A549 (cell line): Measurements from ENCODE around the gene BANF1. TPM values are rescaled to one million over a fixed set of nuclear protein-coding genes. Genes with fewer than 3 reads are reported as not detected.

Experiments
- ATAC-seq, 2 experiments: fragments of 200-7000 bp in 1 of 2; fragments of >200 bp in 1 of 2; cut with Nextera tagmentation in 1 of 2; cut with Tn5 transposase in 1 of 2; 3 replicates each; pipeline versions ENCODE4 v1.8.0 to v1.9.1; 2018 to 2020; ENCODE audit warnings: mild to moderate bottlenecking in 1 of 2, moderate library complexity in 1 of 2
- CTCF ChIA-PET: fragments of 300-600 bp; sonication (Branson Sonifier 250); formaldehyde crosslinking; extraction: SDS; loops from one replicate; lab custom pipeline; 2021; ENCODE audit warnings: antibody characterized with exemption, inconsistent platforms; lab: Yijun Ruan, JAX
- POLR2A ChIA-PET: fragments of 350-600 bp; formaldehyde crosslinking; extraction: SDS; loops from one replicate; lab custom pipeline; 2021; ENCODE audit warnings: antibody characterized with exemption, inconsistent platforms; lab: Yijun Ruan, JAX
- DNase-seq, 2 experiments: peaks; one replicate each; pipeline versions ENCODE4 v3.0.0 to v3.0.0-alpha.2; 2011 to 2016; ENCODE audit warnings: low read depth in 1 of 2, low spot score in 1 of 2
- FAIRE-seq: peaks from 2 replicates; lab custom pipeline; 2011; peaks lifted over from hg19 to GRCh38; lab: Jason Lieb, UNC
- H3K27ac ChIP-seq, 2 experiments: fragments of >200 bp; sonication (Bioruptor Twin); formaldehyde crosslinking; 3 replicates each; pipeline ENCODE4 v1.5.1; 2016 to 2017
- H3K4me1 ChIP-seq: fragments of >200 bp; sonication (Bioruptor Twin); formaldehyde crosslinking; 3 replicates; pipeline ENCODE4 v1.6.1; 2016
- H3K4me2 ChIP-seq: fragments of >200 bp; sonication (Bioruptor Twin); formaldehyde crosslinking; 3 replicates; pipeline ENCODE4 v1.6.1; 2016
- H3K4me3 ChIP-seq: fragments of >200 bp; sonication (Bioruptor Twin); formaldehyde crosslinking; 3 replicates; pipeline ENCODE4 v1.5.1; 2016
- H3K9me3 ChIP-seq: fragments of >200 bp; sonication (Bioruptor Twin); formaldehyde crosslinking; 3 replicates; pipeline ENCODE4 v1.6.1; 2016
- BCL3 ChIP-seq: fragments of >200 bp; sonication (Bioruptor Twin); formaldehyde crosslinking; IDR thresholded peaks from 3 replicates; pipeline ENCODE4 v1.6.1; 2016
- CHD4 ChIP-seq: fragments of 200-600 bp; sonication (generic); IDR thresholded peaks from 2 replicates; pipeline ENCODE4 v1.6.1; 2016; ENCODE audit warnings: antibody characterized with exemption, mild to moderate bottlenecking, borderline replicate concordance
- CTCF ChIP-seq: fragments of >200 bp; sonication (Bioruptor Twin); formaldehyde crosslinking; IDR thresholded peaks from 3 replicates; pipeline ENCODE4 v1.5.1; 2016
- EHMT2 ChIP-seq: fragments of 200-600 bp; sonication (generic); IDR thresholded peaks from 2 replicates; pipeline ENCODE4 v1.6.1; 2016; ENCODE audit warnings: antibody characterized with exemption, low read depth, mild to moderate bottlenecking, moderate library complexity
- ELK1 ChIP-seq: fragments of 150-350 bp; IDR thresholded peaks from 2 replicates; pipeline ENCODE4 v1.6.1; 2014; ENCODE audit warnings: low read depth, mild to moderate bottlenecking, low read length
- FOSL2 ChIP-seq, 2 experiments: fragments of 450-650 bp in 1 of 2; fragments of >200 bp in 1 of 2; sonication (Bioruptor Twin) in 1 of 2; formaldehyde crosslinking; IDR thresholded peaks; 2 replicates each; pipeline versions ENCODE4 v1.5.0 to v1.6.1; 2016 to 2020; ENCODE audit warnings: mild to moderate bottlenecking in 1 of 2, moderate library complexity in 1 of 2
- GATA3 ChIP-seq: IDR thresholded peaks from 2 replicates; pipeline ENCODE4 v1.6.1; 2012; ENCODE audit warnings: borderline replicate concordance
- HOXB13 ChIP-seq: fragments of 250-450 bp; sonication (Bioruptor Pico); IDR thresholded peaks from 2 replicates; pipeline ENCODE4 v1.5.0; 2020; ENCODE audit warnings: low read depth, mild to moderate bottlenecking, moderate library complexity
- HOXB5 ChIP-seq: fragments of 250-450 bp; sonication (Bioruptor Pico); IDR thresholded peaks from 2 replicates; pipeline ENCODE4 v1.5.0; 2020; ENCODE audit warnings: mild to moderate bottlenecking, moderate library complexity
- JUNB ChIP-seq: fragments of >200 bp; sonication (Bioruptor Twin); formaldehyde crosslinking; IDR thresholded peaks from 2 replicates; pipeline ENCODE4 v1.6.1; 2016
- KDM1A ChIP-seq: fragments of 200-600 bp; sonication (generic); IDR thresholded peaks from 2 replicates; pipeline ENCODE4 v1.6.1; 2016; ENCODE audit warnings: low read depth, mild to moderate bottlenecking
- MAFK ChIP-seq: fragments of 450-650 bp; IDR thresholded peaks from 2 replicates; pipeline ENCODE4 v1.6.1; 2014; ENCODE audit not compliant: partially characterized antibody
- NFE2L2 ChIP-seq: fragments of 150-350 bp; conservative IDR thresholded peaks from 2 replicates; pipeline ENCODE4 v1.6.1; 2014; ENCODE audit warnings: low read length
- PHF8 ChIP-seq: fragments of 200-600 bp; sonication (generic); IDR thresholded peaks from 2 replicates; pipeline ENCODE4 v1.6.1; 2016; ENCODE audit warnings: low read depth, mild to moderate bottlenecking, antibody characterized with exemption, moderate library complexity, borderline replicate concordance
- POLR2AphosphoS2 ChIP-seq: conservative IDR thresholded peaks from 2 replicates; pipeline ENCODE4 v1.6.1; 2012; ENCODE audit warnings: low read length, improper control_type of control experiment, inconsistent platforms
- RAD21 ChIP-seq, 2 experiments: fragments of >200 bp in 1 of 2; sonication (Bioruptor Twin) in 1 of 2; formaldehyde crosslinking in 1 of 2; IDR thresholded peaks in 1 of 2; conservative IDR thresholded peaks in 1 of 2; 2 replicates in 1 of 2; 3 replicates in 1 of 2; pipeline ENCODE4 v1.6.1; 2012 to 2018; ENCODE audit warnings: inconsistent platforms in 1 of 2
- RFX5 ChIP-seq: fragments of 450-650 bp; IDR thresholded peaks from 2 replicates; pipeline ENCODE4 v1.7.1; 2014; ENCODE audit warnings: antibody characterized with exemption, mild to moderate bottlenecking, moderate library complexity
- SMC3 ChIP-seq: fragments of >200 bp; sonication (Bioruptor Twin); formaldehyde crosslinking; IDR thresholded peaks from 3 replicates; pipeline ENCODE4 v1.6.1; 2018; ENCODE audit warnings: inconsistent platforms
- TFCP2L1 ChIP-seq: fragments of 250-450 bp; sonication (Bioruptor Pico); IDR thresholded peaks from 2 replicates; pipeline ENCODE4 v1.5.0; 2021; ENCODE audit warnings: mild to moderate bottlenecking
- USF2 ChIP-seq: fragments of 450-650 bp; IDR thresholded peaks from 2 replicates; pipeline ENCODE4 v1.6.1; 2014; ENCODE audit warnings: antibody characterized with exemption
- ZFP36 ChIP-seq: fragments of 450-650 bp; IDR thresholded peaks from 2 replicates; pipeline ENCODE4 v1.6.1; 2014; ENCODE audit warnings: borderline replicate concordance; ENCODE audit not compliant: partially characterized antibody
- WGBS: methylation state at CpG from one replicate; pipeline ENCODE4 v1.1.6; 2017; ENCODE audit errors: missing lambda C conversion rate; 5-methylcytosine and 5-hydroxymethylcytosine counted together
- polyA plus RNA-seq, 4 experiments: library from polyadenylated mRNA; depleted of rRNA in 3 of 4; stranded (reverse); fragments of >200 nt; fragmentation: RNase III in 1 of 4; extraction: RNeasy Plus Mini Kit Qiagen cat#74134 plus additional on column Dnase treatment in 1 of 4; gene quantifications; 2 replicates in 3 of 4; 3 replicates in 1 of 4; pipeline ENCODE4 v1.2.3, GENCODE V29; 2011 to 2017

The BANF1 gene
- polyA plus RNA-seq, 2 of the 4 experiments (the other 2 are of a cell fraction), result 309 to 399 TPM

- no peaks in the 10 kb centered on the region for H3K4me1 ChIP-seq
- no peak overlapping the region for H3K27ac ChIP-seq
- FAIRE-seq, result no peak
- H3K4me3 ChIP-seq, result no peak overlapping the region
- WGBS, result 85% methylated on average over 9 of the region's 9 CpGs
- no peaks in the 10 kb centered on the region for H3K9me3 ChIP-seq
- ChIA-PET CTCF (interaction anchor here (1.1 to 11.8 kb wide), 8 partner anchors 9 to 282 kb away, joined by 3 to 171 read pairs (median 6); partner anchors contain the start of genes CCDC85B, EFEMP2, FIBP and MUS81), POLR2A (no interaction called here)
- ATAC-seq, result no peak
- DNase-seq, result no peak
- TF ChIP-seq GATA3 (no peak), CHD4 (no peak), TFCP2L1 (CRISPR knock-in tag) (no peak), KDM1A (no peak), NFE2L2 (no peak), BCL3 (no peak)
- H3K4me2 ChIP-seq, result no peak overlapping the region
These were observed 15.0 kb upstream of the BANF1 start for GRCh38 chr11:65987336-65987735.

- H3K27ac ChIP-seq, result no peak overlapping the region
- FAIRE-seq, result peak; percentile 98
- POLR2A ChIA-PET, result interaction anchor here (0.6 to 1.0 kb wide), 2 partner anchors 101 to 130 kb away, joined by 3 to 4 read pairs; partner anchors contain the start of gene FIBP
- peak; percentile 89 to 96 for DNase-seq
- TF ChIP-seq SMC3 (peak; percentile 85), BCL3 (no peak), RAD21 (conservative IDR thresholded peaks at IDR 0.05 in 1 of 2, IDR thresholded peaks at IDR 0.05 in 1 of 2) (peak; percentile 95 to 98), MAFK (peak; percentile 89), ZFP36 (no peak), RFX5 (peak; percentile 64; the same call in 1 of the 2 replicates), FOSL2 (IDR thresholded peaks at IDR 0.05) (no peak), FOSL2 (CRISPR knock-in tag; IDR thresholded peaks at IDR 0.05) (no peak; the same call in 1 of the 2 replicates), CHD4 (no peak), POLR2AphosphoS2 (no peak), EHMT2 (no peak), HOXB13 (CRISPR knock-in tag) (no peak), CTCF (peak; percentile 99), JUNB (no peak), HOXB5 (CRISPR knock-in tag) (no peak), USF2 (no peak), PHF8 (no peak), ELK1 (no peak)
- TF ChIP-seq, all 56 proteins: peak for 5
- Histone ChIP-seq H3K9me3 (no peaks in the 10 kb centered on the region), H3K4me1 (no peaks in the 10 kb centered on the region), H3K4me3 (no peak overlapping the region), H3K4me2 (no peak overlapping the region; the same call in 2 of the 3 replicates)
- 19% methylated on average over 9 of the region's 10 CpGs for WGBS
- ATAC-seq, result peak; percentile 96 to 98
- CTCF ChIA-PET, result interaction anchor here (0.6 to 5.7 kb wide), 64 partner anchors 9 to 350 kb away, joined by 3 to 171 read pairs (median 4); partner anchors contain the start of genes AP5B1, CCDC85B, CTSW and EFEMP2
These were observed 13.3 kb upstream of the BANF1 start for GRCh38 chr11:65988791-65989592.
